ENCODE measurements around the gene FGF1.

FGF1 gene

DNA sequence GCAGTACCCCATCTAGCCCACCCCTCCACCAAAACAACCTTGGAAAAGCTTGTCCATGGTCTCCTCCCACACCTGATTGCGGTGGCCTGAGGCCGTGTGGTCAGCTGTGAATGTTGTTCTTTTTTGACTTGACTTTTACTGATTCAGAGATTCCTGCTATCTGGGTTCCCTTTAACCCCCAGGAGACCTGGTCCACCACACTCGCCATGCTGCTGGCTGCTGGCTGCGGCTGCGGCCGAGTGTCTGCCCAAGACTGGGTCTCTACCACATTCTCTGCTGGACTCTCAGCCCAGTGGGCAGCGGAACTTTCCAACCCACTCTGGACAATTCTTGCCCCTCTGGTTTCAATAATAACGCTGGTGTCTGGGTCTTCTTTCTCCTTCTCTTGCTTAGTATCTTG lies 28.4 kb downstream of the FGF1 start:
- H3K4me3 ChIP-seq = no peak overlapping the region
- H3K4me1 ChIP-seq = peaks cover 0 to 26% (median 16%) of the 10 kb centered on the region in 4 donors
- DNase-seq = no peak
- TF ChIP-seq, protein P1, sequence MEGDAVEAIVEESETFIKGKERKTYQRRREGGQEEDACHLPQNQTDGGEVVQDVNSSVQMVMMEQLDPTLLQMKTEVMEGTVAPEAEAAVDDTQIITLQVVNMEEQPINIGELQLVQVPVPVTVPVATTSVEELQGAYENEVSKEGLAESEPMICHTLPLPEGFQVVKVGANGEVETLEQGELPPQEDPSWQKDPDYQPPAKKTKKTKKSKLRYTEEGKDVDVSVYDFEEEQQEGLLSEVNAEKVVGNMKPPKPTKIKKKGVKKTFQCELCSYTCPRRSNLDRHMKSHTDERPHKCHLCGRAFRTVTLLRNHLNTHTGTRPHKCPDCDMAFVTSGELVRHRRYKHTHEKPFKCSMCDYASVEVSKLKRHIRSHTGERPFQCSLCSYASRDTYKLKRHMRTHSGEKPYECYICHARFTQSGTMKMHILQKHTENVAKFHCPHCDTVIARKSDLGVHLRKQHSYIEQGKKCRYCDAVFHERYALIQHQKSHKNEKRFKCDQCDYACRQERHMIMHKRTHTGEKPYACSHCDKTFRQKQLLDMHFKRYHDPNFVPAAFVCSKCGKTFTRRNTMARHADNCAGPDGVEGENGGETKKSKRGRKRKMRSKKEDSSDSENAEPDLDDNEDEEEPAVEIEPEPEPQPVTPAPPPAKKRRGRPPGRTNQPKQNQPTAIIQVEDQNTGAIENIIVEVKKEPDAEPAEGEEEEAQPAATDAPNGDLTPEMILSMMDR (IDR thresholded peaks at IDR 0.05) = no peak
- no peaks in the 10 kb centered on the region for H3K27me3 ChIP-seq
- intact Hi-C loops (cut with DNase I; ENCODE audit: low total_unique reads) = loop anchor here (5.0 kb wide), 1 partner anchor 45 kb away; no protein-coding TSS in a partner anchor
- H3K36me3 ChIP-seq = no peaks in the 10 kb centered on the region
- H3K9me3 ChIP-seq = no peaks in the 10 kb centered on the region
- H3K27ac ChIP-seq = peak overlapping the region in 1 of 2 donors; percentile 57

DNA sequence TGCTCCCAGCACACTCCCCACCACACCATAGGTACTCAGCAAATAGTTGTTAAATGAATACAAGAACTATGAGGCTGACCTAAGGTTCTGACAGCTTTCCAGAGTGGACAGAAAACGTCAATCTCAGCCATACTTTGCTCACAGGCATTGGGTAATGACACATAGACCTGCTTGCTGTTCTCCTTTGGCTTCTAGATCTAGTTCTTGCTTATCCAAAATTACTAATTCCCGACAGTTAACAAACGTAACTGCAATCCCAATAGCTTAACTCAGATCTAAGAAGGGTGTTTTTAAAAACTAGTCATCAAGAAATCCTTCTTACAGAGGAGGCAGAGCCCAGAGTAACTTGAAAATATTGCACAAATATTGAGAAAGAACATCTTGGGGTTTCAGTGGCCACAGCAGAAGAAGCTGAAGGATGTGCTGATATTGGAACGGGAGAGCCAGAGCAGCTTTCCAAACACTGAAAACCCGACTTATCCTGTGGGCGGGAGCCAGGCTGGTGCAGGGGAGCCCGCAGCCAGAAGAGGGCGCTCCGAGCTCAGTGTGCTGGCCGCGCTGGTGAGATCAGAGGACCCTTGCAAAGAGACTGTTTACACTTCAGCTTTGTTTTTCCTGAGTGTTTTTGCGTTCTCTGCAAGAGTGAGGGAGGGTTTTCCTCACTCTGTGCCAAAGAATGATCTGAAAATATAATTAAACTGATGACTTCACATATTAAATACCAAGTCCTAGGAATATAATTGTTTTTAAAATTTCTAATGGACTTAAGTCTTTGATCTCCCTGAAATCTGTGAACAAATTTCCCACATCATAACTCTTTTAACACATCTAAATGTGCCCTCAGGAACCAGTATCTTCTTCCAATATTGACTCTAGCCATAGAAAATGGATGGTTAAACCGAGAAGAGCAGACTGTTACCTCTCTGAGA lies 30.3 kb downstream of the FGF1 start:
- H3K27ac ChIP-seq = peak overlapping the region; percentile 57 to 69
- intact Hi-C loops (cut with DNase I; ENCODE audit: low total_unique reads) = loop anchor here (2.0 to 5.0 kb wide), 2 partner anchors 43 kb away; no protein-coding TSS in a partner anchor
- DNase-seq = peak; percentile 92
- peaks cover 0 to 32% (median 17%) of the 10 kb centered on the region in 4 donors for H3K4me1 ChIP-seq
- H3K4me3 ChIP-seq = peak overlapping the region in 1 of 2 donors; percentile 6
- TF ChIP-seq, protein P1 (IDR thresholded peaks at IDR 0.05) = peak; percentile 97 to 99
- no peaks in the 10 kb centered on the region for H3K36me3 ChIP-seq
- no peaks in the 10 kb centered on the region for H3K9me3 ChIP-seq
- no peaks in the 10 kb centered on the region for H3K27me3 ChIP-seq

DNA sequence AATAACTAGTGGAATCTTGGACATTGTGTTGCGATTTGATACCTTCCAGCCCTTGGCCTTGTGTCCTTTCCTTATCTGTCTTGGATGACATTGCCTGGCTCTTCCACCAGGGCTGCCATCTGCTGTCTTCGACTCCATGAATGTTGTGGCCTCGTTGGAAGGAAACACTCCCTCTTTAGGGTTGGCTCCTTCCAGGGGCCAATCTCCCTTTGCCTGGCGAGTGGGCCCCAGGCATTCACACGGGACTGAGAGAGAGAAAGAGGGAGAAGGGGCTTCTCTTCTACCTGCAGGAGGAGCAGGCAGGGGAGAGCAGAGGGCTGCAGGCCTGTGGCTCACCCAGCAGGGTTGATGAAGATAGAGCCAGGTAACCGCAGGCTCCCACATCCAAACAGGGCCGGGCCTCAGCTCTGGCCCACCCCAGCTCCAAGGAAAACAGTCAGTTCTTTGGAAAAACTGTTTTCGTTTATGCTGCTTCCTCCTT lies 31.3 kb downstream of the FGF1 start:
- Histone ChIP-seq H3K4me3 (no peak overlapping the region), H3K36me3 (no peaks in the 10 kb centered on the region), H3K27ac (peak overlapping the region; percentile 57 to 69), H3K4me1 (peaks cover 0 to 32% (median 16%) of the 10 kb centered on the region in 4 donors), H3K9me3 (no peaks in the 10 kb centered on the region), H3K27me3 (no peaks in the 10 kb centered on the region)
- TF ChIP-seq, protein P1 (IDR thresholded peaks at IDR 0.05) = no peak
- intact Hi-C loops (cut with DNase I; ENCODE audit: low total_unique reads) = loop anchor here (2.0 to 5.0 kb wide), 2 partner anchors 42 to 44 kb away; no protein-coding TSS in a partner anchor
- no peak for DNase-seq

GRCh38 chr5:142653321-142653720 lies 32.6 kb downstream of the FGF1 start:
- H3K4me1 ChIP-seq = peaks cover 0 to 32% (median 16%) of the 10 kb centered on the region in 4 donors
- H3K36me3 ChIP-seq = no peaks in the 10 kb centered on the region
- peak overlapping the region; percentile 57 to 69 for H3K27ac ChIP-seq
- DNase-seq = no peak
- TF ChIP-seq, protein P1 (IDR thresholded peaks at IDR 0.05) = no peak
- H3K4me3 ChIP-seq = no peak overlapping the region
- intact Hi-C loops (cut with DNase I; ENCODE audit: low total_unique reads) = no loop called here
- H3K9me3 ChIP-seq = no peaks in the 10 kb centered on the region
- no peaks in the 10 kb centered on the region for H3K27me3 ChIP-seq

- Histone ChIP-seq H3K4me1 (peaks cover 0 to 32% (median 16%) of the 10 kb centered on the region in 4 donors), H3K27me3 (no peaks in the 10 kb centered on the region), H3K9me3 (no peaks in the 10 kb centered on the region), H3K36me3 (no peaks in the 10 kb centered on the region), H3K27ac (peak overlapping the region; percentile 57 to 69), H3K4me3 (no peak overlapping the region)
- DNase-seq = no peak
- TF ChIP-seq, protein P1 (IDR thresholded peaks at IDR 0.05) = no peak
- intact Hi-C loops (cut with DNase I; ENCODE audit: low total_unique reads) = no loop called here
These were observed 33.3 kb downstream of the FGF1 start for GRCh38 chr5:142652563-142652962.
